GM21423 (cell line): ENCODE data around the gene NF1.
"Not testable (repeated sequence)": the region's sequence is repeated elsewhere in the genome, so short reads cannot be mapped to it uniquely, and the experiment has no call there.

Experiments
- ATAC-seq: cut with Tn5 transposase; IDR thresholded peaks from one replicate; pipeline ENCODE4 v1.9.1; 2021; ENCODE audit warnings: mild to moderate bottlenecking, moderate library complexity; ENCODE audit not compliant: unreplicated experiment

NF1 gene, protein sequence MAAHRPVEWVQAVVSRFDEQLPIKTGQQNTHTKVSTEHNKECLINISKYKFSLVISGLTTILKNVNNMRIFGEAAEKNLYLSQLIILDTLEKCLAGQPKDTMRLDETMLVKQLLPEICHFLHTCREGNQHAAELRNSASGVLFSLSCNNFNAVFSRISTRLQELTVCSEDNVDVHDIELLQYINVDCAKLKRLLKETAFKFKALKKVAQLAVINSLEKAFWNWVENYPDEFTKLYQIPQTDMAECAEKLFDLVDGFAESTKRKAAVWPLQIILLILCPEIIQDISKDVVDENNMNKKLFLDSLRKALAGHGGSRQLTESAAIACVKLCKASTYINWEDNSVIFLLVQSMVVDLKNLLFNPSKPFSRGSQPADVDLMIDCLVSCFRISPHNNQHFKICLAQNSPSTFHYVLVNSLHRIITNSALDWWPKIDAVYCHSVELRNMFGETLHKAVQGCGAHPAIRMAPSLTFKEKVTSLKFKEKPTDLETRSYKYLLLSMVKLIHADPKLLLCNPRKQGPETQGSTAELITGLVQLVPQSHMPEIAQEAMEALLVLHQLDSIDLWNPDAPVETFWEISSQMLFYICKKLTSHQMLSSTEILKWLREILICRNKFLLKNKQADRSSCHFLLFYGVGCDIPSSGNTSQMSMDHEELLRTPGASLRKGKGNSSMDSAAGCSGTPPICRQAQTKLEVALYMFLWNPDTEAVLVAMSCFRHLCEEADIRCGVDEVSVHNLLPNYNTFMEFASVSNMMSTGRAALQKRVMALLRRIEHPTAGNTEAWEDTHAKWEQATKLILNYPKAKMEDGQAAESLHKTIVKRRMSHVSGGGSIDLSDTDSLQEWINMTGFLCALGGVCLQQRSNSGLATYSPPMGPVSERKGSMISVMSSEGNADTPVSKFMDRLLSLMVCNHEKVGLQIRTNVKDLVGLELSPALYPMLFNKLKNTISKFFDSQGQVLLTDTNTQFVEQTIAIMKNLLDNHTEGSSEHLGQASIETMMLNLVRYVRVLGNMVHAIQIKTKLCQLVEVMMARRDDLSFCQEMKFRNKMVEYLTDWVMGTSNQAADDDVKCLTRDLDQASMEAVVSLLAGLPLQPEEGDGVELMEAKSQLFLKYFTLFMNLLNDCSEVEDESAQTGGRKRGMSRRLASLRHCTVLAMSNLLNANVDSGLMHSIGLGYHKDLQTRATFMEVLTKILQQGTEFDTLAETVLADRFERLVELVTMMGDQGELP (N-terminal part only)

DNA sequence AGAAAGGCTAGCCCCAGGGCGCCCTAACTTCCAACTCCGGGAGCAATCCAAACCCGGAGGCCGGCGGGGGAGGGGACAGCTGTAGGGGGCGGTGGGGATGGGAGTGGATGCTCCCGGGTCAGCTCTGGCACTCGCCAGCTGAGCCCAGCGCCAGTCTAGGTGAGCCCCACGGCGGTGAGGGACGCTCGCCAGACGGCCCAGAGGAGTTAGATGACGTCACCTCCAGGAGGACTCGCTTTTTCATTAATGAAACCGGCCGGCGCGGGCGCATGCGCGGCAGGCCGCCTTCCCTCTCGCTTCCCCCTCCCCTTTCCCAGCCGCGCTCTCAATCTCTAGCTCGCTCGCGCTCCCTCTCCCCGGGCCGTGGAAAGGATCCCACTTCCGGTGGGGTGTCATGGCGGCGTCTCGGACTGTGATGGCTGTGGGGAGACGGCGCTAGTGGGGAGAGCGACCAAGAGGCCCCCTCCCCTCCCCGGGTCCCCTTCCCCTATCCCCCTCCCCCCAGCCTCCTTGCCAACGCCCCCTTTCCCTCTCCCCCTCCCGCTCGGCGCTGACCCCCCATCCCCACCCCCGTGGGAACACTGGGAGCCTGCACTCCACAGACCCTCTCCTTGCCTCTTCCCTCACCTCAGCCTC is at the start of gene NF1:
NF1 (plus strand) TSS at position 378 of the 636 bp plus-strand sequence. CDS start 333 bp downstream, outside the sequence.
- peak; percentile 85 for ATAC-seq

DNA sequence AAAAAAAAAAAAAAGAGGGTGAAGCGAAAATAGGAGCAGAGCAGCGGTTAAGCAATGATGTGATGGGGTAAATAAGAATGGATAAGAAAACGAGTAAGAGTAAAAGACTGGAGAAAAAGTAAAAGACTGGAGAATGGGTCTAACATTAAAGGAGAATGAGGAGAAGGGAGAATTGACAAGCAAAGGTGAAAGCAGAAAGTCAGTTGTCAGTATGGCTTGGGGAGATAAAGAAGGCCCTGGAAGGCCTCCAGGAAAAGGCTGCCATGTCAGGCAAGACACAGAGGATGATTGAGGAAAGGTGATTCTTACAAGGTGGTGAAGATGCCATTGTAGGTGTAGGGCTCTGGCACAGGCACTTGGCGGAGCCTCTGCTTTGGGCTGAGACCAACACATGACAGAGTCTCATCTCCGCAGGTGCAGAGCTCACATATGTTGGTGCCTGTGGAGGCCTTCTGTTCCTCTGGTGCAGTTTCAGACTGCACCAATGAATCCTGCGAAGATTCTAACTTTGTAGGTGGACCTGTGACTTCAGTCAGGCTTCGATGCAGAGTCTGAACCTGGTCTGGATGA is 47.8 kb upstream of the NF1 start:
- not testable (repeated sequence) for ATAC-seq

DNA sequence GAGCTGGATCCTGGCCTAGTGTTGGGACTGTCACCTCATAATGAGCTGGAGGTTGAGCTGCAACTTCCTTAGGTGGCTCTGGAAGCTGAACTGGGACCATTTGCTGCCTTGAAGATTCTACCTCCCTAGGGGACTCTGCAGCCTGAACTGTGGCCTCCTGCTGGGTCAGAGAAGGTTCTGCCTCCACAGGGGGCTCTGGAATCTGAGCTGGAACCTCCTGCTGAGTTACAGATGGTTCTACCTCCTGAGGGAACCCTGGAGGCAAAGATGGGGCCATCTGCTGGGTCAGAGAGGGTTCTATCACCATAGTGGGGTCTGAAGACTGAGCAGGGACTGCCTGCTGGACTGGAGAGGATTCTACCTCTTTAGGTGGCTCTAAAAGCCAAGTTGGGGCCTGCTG is 46.6 kb upstream of the NF1 start:
- ATAC-seq: no peak

DNA sequence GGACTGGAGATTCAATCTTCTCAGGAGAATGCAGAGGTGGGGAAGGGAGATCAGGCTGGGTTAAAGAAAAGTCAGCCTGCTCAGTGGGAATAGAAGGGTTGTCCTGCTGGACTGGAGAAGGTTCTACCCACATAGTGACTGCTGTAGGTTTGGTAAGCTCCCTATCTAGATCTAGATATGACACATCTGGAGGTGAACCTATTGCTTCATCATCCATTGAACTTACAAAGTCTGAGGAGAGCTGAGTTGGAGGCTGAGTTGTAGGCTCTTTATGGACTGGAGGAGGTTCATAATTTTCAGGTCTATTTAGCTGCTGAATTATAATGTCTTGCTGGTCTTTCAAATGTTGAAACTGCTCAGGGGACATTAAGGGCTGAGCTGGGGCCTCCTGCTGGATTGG is 46.0 kb upstream of the NF1 start:
- no peak for ATAC-seq

DNA sequence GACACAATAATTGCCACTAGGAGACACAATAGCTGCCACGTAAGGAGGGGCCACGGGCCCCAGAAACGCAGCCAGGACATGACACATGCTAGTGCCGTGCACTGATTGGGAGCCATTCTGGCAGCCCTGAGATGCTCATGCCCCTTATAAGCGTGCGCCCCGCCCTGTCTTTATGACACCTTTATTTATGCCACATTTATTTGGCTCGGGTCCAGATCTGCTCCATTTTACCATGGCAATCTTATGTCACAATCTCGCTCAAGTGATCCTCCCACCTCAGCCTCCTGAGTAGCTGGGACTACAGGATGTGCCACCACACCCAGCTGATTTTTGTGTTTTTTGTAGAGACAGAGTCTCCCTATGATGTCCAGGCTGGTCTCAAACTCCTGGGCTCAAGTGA is 43.8 kb upstream of the NF1 start:
- ATAC-seq: no peak

DNA sequence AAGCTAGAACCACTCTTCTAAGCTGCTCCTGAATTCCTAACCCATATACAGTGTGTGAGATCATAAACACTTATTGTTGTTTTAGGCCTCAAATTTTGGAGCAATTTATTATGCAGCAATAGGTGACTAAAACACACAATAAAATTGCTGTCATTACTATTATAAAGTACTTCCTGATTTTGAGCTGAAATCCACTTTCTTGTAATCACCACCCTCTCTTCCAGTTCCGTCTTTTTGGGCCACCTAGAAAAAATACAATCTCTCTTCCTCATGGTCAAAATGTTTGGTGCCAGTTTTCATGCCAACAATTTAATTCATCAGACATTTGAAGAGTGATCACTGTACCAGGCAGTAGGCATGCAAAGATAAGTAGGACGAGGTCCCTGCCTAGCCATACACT is 43.3 kb upstream of the NF1 start:
- ATAC-seq: no peak

DNA sequence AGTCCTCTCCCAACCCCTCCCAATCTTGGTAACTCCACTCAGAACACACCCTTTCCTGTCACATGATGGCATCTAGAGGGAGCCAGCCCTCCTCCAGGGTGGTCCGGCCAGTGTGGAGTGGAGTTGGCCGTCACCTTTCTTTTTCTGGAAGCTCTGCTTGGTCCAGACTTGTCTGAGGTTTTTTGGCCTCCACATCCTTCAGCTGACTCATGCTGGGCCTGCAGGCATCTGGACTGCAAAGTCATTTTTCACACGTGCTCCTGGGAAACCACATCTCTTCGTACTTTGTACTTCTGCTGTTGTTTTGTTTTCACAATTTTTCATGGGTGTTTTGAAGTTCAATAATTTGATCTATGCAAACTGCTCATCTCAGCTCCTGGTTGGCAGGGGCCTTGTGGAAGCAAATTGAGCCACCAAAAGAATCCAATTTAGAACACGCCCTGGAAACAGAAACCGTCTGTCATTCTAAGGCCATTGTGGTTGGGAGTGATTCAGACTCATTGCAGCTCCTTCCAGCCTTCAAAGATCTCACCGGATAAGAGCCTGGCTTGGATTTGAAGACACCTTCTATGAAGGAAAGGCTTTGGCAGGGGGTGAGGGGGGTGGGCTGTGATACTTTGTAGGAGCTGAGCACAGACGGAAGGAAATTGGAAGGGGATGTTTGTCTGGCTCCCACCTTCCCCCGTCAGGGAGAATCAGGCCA is 42.4 kb upstream of the NF1 start:
- ATAC-seq: no peak

DNA sequence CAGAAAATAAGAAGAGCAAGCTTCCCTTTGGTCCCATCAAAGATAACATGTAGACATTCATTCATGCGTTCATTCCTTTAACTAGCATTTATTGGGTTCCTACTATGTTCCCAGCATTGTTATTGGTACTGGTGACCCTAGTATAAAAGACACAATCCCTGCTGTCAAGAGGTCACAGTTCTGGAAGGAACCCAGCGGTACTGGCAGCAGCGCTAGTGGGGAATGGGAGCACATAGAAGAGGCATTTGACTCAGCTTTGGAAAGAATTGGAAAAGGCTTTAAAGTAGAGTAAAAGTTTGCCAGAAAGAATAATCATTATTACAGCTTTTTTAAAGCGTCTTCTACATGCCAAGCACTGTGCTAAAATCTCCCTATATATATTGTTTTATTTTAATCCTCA is 41.7 kb upstream of the NF1 start:
- no peak for ATAC-seq

DNA sequence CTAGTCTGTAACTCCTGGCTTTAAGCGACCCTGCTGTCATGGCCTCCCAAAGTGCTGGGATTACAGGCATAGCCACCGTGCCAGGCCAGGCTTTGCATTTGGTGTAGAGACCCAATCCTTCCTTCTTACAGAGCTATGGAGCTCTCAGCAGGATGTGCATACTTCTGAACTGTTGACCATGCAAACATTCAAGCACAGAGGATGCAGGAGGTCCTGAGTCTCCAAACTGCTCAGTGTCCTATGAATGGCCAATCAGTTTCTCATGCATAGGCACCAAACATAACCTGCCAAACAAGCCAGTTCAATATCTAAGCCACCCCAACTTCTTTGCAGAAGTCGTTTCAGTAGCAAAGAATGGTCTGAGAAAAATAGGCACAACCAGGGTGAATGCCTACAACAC is 40.0 kb upstream of the NF1 start:
- ATAC-seq: no peak

DNA sequence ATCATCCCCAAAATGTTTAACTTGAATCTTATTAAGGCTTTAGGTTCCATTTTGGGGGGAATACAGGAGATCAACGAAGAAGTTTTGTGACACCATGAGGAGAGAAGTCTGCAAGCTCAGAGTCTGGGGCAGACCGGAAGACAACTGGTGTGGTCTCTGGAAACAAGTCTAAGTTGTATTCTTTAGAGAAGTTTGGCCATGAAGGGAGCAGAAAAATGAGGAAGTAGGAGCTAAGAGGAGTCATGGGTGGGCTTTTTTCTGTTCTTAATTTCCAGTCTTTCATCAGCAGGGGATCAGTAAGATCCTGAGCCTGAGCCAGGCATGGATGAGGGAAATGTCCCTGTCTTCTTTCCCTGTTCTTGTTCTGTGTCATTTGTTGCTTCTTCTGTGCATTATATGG is 35.8 kb upstream of the NF1 start:
- no peak for ATAC-seq

DNA sequence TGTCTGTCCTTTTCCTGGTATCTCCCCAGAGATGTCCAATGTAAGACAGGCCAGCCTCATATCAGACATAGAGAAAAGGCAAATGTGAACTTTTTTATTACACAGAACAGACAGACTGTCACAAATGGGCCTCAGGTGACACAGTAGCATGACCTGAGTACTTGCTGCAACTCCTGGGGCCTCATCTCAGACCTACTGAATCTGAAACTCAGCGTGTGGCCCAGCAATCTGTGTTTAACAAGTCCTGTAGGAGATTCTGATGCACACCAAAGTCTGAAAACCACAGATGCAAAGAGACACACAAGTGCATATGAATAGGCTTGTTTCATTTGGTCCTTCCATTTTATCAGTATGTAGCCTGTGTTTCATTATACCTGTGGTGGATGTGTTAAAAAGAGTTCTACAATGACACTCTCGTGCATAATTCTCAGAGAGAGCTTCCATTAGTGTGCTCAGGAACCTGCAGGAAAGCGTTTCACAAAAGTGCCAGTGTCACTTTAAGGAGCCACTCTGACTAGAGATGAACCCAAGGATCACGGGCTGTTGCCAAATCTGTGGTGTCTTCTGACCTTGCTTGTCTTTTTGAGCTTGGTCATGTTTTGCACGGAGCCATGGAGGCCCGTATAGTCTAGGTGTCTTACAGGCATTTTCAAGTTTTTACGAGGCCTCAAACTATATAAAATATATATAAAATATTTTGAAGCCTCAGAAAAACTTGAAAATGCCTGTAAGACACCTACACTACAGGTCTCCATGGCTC is 33.8 kb upstream of the NF1 start:
- no peak for ATAC-seq

DNA sequence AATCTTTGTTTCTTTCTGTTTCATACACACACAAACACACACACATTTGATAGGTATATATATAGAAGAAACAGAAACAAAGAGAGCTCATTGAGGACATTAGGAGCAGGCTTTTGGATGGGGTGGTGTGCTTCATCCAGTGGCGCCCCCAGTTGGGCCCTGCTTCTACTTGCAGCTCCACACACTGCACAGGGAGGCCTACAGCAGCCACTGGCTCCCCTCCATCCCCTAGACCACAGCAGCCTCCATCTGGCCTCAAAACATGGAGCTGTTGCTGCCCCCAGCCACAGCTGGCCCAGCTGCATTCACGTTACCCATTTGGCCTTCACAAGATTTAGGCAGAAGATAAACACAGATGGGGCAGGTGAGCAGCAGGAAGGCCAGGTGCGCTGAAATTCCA is 33.1 kb upstream of the NF1 start:
- ATAC-seq: no peak

DNA sequence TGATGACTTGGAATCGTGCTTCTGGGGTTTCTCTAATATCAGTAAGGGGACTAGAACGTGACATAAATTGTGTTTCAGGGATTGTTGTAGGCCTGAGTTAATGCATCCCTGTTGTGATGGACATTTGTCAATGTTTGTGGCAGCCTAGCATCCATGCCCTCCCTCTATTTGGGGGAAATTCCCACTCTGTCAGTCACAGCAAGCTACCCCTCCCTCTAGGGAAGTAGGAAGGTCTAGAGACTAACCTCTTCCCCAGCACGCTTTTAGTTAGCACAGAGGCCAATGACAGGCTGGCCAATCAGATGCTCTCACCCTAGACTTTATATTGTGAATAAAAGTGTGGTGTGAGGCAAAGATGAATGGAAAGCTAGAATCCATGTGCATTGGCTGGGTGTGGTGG is 32.4 kb upstream of the NF1 start:
- ATAC-seq: no peak

DNA sequence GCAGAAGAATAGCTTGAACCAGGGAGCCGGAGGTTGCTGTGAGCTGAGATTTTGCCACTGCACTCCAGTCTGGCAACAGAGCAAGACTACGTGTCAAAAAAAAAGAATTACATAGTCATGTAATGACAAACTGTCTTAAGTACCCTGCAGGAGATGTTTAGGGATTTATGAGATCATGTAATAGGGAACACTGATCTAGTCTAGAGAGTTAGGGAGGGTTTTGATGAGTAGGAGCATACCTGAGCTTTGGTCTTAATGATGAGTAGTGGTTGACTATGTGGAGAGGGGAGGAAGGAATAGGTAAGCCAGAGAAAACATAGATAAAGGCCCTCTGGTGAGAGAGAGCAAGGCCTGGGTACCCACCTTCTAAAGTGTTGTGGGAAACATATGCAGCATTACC is 30.1 kb upstream of the NF1 start:
- no peak for ATAC-seq

DNA sequence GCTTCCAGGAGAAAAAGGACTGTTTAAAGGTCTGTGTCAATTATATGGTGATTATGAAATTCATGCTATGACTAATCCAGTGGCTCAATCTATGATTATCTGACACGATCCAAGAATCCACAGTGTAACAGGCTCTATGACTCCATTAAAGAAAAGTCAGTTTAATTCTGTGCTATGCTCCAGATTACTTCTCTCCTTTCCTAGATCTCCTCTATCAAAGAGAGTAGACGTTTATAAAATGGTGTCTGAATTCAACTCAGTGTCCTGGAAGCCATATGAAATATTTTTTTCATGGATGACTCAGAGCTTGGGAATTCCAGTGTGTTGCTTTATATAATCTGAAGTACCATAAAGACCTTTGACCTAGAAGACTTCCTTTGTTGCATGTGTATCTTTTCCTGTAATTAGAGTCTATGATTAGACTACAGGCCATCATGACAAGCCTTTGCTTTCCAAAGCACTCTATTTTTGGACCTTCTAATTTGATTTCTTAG is 27.0 kb upstream of the NF1 start:
- no peak for ATAC-seq

DNA sequence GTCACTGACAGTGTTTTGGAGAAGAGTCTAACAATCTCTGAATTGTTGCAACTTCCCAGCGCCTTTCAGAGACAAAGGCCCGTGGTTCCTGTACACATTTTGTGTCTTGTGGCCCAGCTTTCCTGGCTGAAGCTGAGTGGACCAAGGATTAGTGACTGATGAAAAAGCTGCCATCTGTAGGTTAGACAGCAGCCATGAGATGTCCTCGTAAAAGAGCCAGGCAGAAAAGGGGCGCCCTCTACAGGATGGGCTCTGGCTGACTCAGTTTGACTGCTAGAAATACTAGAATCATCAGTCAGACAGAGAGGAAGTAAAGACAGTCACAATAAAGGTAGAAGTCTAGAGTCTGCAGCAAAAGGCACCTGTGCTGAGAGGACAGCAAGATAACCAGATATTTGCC is 26.5 kb upstream of the NF1 start:
- no peak for ATAC-seq

DNA sequence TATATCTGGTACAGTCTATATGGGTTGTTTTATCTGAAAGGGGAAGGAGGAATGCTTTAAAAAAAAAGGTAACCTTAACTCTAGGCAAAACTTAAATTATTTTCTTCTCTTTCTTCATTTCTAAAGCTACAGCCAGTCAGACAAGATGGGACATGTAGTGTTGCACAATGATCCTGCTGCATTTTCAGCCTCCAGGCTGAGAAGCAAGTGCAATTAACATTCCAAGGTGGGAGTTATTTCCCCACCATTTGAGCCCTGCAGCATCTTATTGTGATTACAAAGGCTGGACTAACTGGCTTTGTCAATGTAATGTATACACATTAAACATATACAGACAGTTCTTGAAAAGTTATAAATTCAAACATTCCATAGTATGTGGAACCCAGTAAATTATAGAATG is 22.6 kb upstream of the NF1 start:
- ATAC-seq: no peak

DNA sequence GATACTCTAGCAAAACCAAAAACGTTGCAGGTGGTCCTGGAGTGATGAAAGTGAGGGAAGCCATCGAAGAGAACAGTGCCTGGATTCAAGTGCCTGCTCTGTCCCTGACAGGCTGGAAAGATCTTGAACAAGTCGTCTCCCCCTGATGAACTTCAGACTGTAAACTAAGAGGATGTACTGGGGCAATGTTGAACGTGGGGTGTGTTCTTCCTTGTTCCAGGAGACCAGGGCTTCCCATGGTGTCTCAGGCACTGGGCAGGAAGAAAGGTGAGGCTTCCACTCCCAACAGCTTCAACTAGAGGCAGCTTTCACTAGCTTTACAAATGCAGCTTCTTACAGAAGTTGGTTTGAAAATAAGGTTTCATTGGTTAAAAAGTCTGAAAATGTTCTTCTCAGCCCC is 21.4 kb upstream of the NF1 start:
- no peak for ATAC-seq
